Glutamatergic neuron (in vitro differentiated cells): ENCODE results near the gene NLRP11. TPM values are rescaled to one million over a fixed set of nuclear protein-coding genes. Genes with fewer than 3 reads are reported as not detected.

Experiments
- DNase-seq: peaks from one replicate; pipeline ENCODE4 v3.0.0; 2022
- H3K27ac Mint-ChIP-seq: one replicate; pipeline ENCODE4 v1.8.0; 2020; ENCODE audit warnings: mild to moderate bottlenecking, mixed read lengths, inconsistent platforms; ENCODE audit not compliant: unreplicated experiment
- H3K27me3 Mint-ChIP-seq: one replicate; pipeline ENCODE4 v1.8.0; 2020; ENCODE audit warnings: mild to moderate bottlenecking, moderate library complexity, mixed read lengths, inconsistent platforms; ENCODE audit not compliant: unreplicated experiment
- H3K36me3 Mint-ChIP-seq: one replicate; pipeline ENCODE4 v1.8.0; 2020; ENCODE audit warnings: mild to moderate bottlenecking, mixed read lengths, inconsistent platforms; ENCODE audit not compliant: unreplicated experiment
- H3K4me1 Mint-ChIP-seq: one replicate; pipeline ENCODE4 v1.8.0; 2020; ENCODE audit warnings: mild to moderate bottlenecking, low read depth, mixed read lengths, inconsistent platforms; ENCODE audit not compliant: unreplicated experiment
- H3K4me3 Mint-ChIP-seq: one replicate; pipeline ENCODE4 v1.8.0; 2020; ENCODE audit warnings: mild to moderate bottlenecking, mixed read lengths, inconsistent platforms; ENCODE audit not compliant: unreplicated experiment
- H3K9me3 Mint-ChIP-seq: one replicate; pipeline ENCODE4 v1.8.0; 2020; ENCODE audit warnings: mild to moderate bottlenecking, moderate library complexity, mixed read lengths, inconsistent platforms; ENCODE audit not compliant: unreplicated experiment
- total RNA-seq: library from RNA; stranded (reverse); fragmentation: NEBNext Ultra II Directional; extraction: Animal tissue kit (Norgen Biotek cat#: 25700); gene quantifications from one replicate; pipeline ENCODE4 v1.2.1, GENCODE V29; 2021; ENCODE audit not compliant: unreplicated experiment
- TF ChIP-seq, protein P1 (sequence below): fragments of 200-600 bp; sonication (generic); IDR thresholded peaks from one replicate; pipeline ENCODE4 v1.5.0; 2021; ENCODE audit not compliant: partially characterized antibody, unreplicated experiment

The NLRP11 gene
- total RNA-seq, 1 donor from 2014 or later: 0.34 TPM

DNA sequence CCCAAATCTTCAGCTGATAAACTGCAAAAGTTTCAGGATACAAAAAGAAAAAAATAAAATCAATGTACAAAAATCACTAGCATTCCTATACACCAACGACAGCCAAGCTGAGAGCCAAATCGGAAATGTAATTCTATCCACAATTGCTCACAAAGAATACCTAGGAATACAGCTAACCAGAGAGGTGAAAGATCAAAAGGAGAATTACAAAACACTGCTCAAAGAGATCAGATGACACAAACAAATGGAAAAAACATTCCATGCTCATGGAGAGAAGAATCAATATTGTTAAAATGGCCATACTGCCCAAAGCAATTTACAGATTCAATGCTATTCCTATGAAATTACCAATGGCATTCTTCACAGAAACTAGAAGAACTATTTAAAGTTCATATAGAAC, 29.5 kb downstream of the NLRP11 start:
- H3K4me1 Mint-ChIP-seq: no peaks in the 10 kb centered on the region
- H3K9me3 Mint-ChIP-seq: peaks cover 17% of the 10 kb centered on the region

GRCh38 chr19:55801416-55801815, 30.4 kb downstream of the NLRP11 start:
- TF ChIP-seq, protein P1, sequence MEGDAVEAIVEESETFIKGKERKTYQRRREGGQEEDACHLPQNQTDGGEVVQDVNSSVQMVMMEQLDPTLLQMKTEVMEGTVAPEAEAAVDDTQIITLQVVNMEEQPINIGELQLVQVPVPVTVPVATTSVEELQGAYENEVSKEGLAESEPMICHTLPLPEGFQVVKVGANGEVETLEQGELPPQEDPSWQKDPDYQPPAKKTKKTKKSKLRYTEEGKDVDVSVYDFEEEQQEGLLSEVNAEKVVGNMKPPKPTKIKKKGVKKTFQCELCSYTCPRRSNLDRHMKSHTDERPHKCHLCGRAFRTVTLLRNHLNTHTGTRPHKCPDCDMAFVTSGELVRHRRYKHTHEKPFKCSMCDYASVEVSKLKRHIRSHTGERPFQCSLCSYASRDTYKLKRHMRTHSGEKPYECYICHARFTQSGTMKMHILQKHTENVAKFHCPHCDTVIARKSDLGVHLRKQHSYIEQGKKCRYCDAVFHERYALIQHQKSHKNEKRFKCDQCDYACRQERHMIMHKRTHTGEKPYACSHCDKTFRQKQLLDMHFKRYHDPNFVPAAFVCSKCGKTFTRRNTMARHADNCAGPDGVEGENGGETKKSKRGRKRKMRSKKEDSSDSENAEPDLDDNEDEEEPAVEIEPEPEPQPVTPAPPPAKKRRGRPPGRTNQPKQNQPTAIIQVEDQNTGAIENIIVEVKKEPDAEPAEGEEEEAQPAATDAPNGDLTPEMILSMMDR: no peak
- no peak for DNase-seq
- Mint-ChIP-seq H3K9me3 (peaks cover 20% of the 10 kb centered on the region), H3K36me3 (peaks cover 19% of the 10 kb centered on the region), H3K4me3 (no peak overlapping the region), H3K27ac (no peak overlapping the region), H3K4me1 (no peaks in the 10 kb centered on the region), H3K27me3 (peaks cover 5% of the 10 kb centered on the region)

More for the DNA sequence above, 29.5 kb downstream of the NLRP11 start:
- TF ChIP-seq, protein P1: no peak
- H3K4me3 Mint-ChIP-seq: no peak overlapping the region
- H3K27ac Mint-ChIP-seq: no peak overlapping the region
- peaks cover 5% of the 10 kb centered on the region for H3K27me3 Mint-ChIP-seq
- no peak for DNase-seq
- peaks cover 21% of the 10 kb centered on the region for H3K36me3 Mint-ChIP-seq

GRCh38 chr19:55795021-55795420, 36.8 kb downstream of the NLRP11 start:
- no peak for DNase-seq
- Mint-ChIP-seq H3K27ac (no peak overlapping the region), H3K36me3 (peaks cover 12% of the 10 kb centered on the region), H3K9me3 (peaks cover 20% of the 10 kb centered on the region), H3K4me1 (no peaks in the 10 kb centered on the region), H3K27me3 (peaks cover 5% of the 10 kb centered on the region), H3K4me3 (no peak overlapping the region)
- TF ChIP-seq, protein P1: no peak

DNA sequence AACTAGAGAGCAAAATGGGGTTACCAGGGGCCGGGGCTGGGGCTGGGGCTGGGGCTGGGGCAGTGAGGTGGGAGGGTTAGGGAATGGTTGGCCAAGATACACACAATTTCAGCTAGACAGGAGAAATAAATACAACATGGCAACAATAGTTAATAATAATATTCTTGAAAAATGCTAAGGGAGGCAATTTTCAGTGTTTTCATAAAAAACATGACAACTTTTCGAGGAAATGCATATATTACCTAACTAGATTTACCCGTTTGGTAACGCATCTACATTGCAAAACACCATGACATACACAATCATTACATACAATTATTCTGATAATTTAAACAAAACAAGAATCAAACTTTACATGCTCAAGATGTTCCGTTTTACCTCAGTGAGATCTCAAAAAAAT, 50.7 kb downstream of the NLRP11 start:
- Mint-ChIP-seq H3K27me3 (no peaks in the 10 kb centered on the region), H3K9me3 (peaks cover 11% of the 10 kb centered on the region)

DNA sequence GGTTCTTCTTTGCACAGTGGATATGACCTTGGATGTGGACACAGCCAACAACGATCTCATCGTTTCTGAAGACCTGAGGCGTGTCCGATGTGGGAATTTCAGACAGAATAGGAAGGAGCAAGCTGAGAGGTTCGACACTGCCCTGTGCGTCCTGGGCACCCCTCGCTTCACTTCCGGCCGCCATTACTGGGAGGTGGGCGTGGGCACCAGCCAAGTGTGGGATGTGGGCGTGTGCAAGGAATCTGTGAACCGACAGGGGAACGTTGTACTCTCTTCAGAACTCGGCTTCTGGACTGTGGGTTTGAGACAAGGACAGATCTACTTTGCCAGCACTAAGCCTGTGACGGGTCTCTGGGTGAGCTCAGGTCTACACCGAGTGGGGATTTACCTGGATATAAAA, 53.5 kb downstream of the NLRP11 start:
- TF ChIP-seq, protein P1: no peak
- peaks cover 6% of the 10 kb centered on the region for H3K9me3 Mint-ChIP-seq

More for the DNA sequence above, 50.7 kb downstream of the NLRP11 start:
- H3K27ac Mint-ChIP-seq: no peak overlapping the region
- H3K36me3 Mint-ChIP-seq: peaks cover 10% of the 10 kb centered on the region
- TF ChIP-seq, protein P1: no peak
- no peak for DNase-seq
- H3K4me3 Mint-ChIP-seq: no peak overlapping the region
- H3K4me1 Mint-ChIP-seq: no peaks in the 10 kb centered on the region

More for the DNA sequence above, 53.5 kb downstream of the NLRP11 start:
- H3K4me3 Mint-ChIP-seq: no peak overlapping the region
- DNase-seq: no peak
- no peaks in the 10 kb centered on the region for H3K4me1 Mint-ChIP-seq
- H3K27ac Mint-ChIP-seq: no peak overlapping the region
- no peaks in the 10 kb centered on the region for H3K27me3 Mint-ChIP-seq
- H3K36me3 Mint-ChIP-seq: peaks cover 5% of the 10 kb centered on the region
